Lower leg skin (tissue), 3 donors: ENCODE measurements around the gene SNRPE.

ENCODE experiments used
- POLR2A ChIP-seq, 2 donors: fragments of 450-650 bp; IDR thresholded peaks; one replicate each; pipeline ENCODE4 v1.6.1; 2016 to 2017; ENCODE audit warnings: antibody characterized with exemption in 2 of 2, mild to moderate bottlenecking in 1 of 2, moderate library complexity in 1 of 2
- TF ChIP-seq, protein P1 (sequence below), 3 donors: fragments of 450-650 bp; IDR thresholded peaks; one replicate each; pipeline ENCODE4 v1.5.1; 2016; ENCODE audit warnings: antibody characterized with exemption in 3 of 3, mild to moderate bottlenecking in 3 of 3, moderate library complexity in 2 of 3

DNA sequence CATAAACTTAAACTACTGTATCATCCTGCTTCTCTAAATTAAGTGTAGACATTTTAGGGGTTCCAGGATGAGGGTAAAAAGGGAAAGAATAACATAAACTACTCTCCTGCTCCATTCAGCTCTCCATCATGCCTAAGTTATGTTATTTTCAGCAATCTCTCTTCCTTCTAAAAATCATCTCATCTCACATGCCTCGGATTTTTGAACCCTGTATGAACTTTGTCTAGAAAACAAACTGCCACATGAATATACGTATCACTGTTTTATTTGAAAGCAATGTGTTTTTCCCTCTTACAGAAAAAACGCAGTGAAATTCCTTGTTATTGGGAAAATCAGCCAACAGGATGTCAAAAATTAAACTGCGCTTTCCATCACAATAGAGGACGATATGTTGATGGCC is 33.4 kb upstream of the SNRPE start:
- TF ChIP-seq, protein P1, sequence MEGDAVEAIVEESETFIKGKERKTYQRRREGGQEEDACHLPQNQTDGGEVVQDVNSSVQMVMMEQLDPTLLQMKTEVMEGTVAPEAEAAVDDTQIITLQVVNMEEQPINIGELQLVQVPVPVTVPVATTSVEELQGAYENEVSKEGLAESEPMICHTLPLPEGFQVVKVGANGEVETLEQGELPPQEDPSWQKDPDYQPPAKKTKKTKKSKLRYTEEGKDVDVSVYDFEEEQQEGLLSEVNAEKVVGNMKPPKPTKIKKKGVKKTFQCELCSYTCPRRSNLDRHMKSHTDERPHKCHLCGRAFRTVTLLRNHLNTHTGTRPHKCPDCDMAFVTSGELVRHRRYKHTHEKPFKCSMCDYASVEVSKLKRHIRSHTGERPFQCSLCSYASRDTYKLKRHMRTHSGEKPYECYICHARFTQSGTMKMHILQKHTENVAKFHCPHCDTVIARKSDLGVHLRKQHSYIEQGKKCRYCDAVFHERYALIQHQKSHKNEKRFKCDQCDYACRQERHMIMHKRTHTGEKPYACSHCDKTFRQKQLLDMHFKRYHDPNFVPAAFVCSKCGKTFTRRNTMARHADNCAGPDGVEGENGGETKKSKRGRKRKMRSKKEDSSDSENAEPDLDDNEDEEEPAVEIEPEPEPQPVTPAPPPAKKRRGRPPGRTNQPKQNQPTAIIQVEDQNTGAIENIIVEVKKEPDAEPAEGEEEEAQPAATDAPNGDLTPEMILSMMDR (IDR thresholded peaks at IDR 0.05) = no peak
- no peak for TF ChIP-seq POLR2A (IDR thresholded peaks at IDR 0.05)
